Cardiac muscle cell (in vitro differentiated cells and primary cell): ENCODE results near the gene FOXRED1. TPM values are rescaled to one million over a fixed set of nuclear protein-coding genes. Genes with fewer than 3 reads are reported as not detected.

ENCODE experiments used
- DNase-seq, 2 donors: peaks; one replicate each; pipeline versions ENCODE4 v3.0.0 to v3.0.0-alpha.2; 2010 to 2017; ENCODE audit warnings: low read depth in 1 of 2, low spot score in 1 of 2
- H3K27ac ChIP-seq: fragments of 200-600 bp; sonication (generic); 2 replicates; pipeline ENCODE4 v1.5.1; 2016
- H3K27me3 ChIP-seq: fragments of 200-600 bp; sonication (generic); 2 replicates; pipeline ENCODE4 v1.6.0; 2016; ENCODE audit warnings: control low read depth
- H3K36me3 ChIP-seq: fragments of 200-600 bp; sonication (generic); 2 replicates; pipeline ENCODE4 v1.5.1; 2016; ENCODE audit warnings: control low read depth
- H3K4me1 ChIP-seq: fragments of 200-600 bp; sonication (generic); 2 replicates; pipeline ENCODE4 v1.8.1; 2017; ENCODE audit warnings: low read depth, mild to moderate bottlenecking, mixed run types
- H3K4me3 ChIP-seq: fragments of 200-600 bp; sonication (generic); 2 replicates; pipeline ENCODE4 v1.5.1; 2016; ENCODE audit warnings: mild to moderate bottlenecking
- H3K9me3 ChIP-seq: fragments of 200-600 bp; sonication (generic); 2 replicates; pipeline ENCODE4 v1.5.1; 2017; ENCODE audit warnings: low read depth, mild to moderate bottlenecking, control low read depth
- polyA plus RNA-seq: library from polyadenylated mRNA; unstranded; fragments of >200 nt; fragmentation: Nextera tagmentation; extraction: Ambion mirVana; gene quantifications from 2 replicates; pipeline ENCODE4 v1.2.1, GENCODE V29; 2016
- total RNA-seq: library from RNA; depleted of rRNA; stranded (reverse); fragments of >200 nt; gene quantifications from 2 replicates; pipeline ENCODE4 v1.2.3, GENCODE V29; 2016
- TF ChIP-seq, protein P1 (sequence below): IDR thresholded peaks from 2 replicates; pipeline ENCODE4 v1.5.1; 2012; ENCODE audit warnings: low read depth, mild to moderate bottlenecking, low read length

The FOXRED1 gene
- total and polyA plus RNA-seq, 2 experiments from 2014 or later: 38.5 to 68.5 TPM

DNA sequence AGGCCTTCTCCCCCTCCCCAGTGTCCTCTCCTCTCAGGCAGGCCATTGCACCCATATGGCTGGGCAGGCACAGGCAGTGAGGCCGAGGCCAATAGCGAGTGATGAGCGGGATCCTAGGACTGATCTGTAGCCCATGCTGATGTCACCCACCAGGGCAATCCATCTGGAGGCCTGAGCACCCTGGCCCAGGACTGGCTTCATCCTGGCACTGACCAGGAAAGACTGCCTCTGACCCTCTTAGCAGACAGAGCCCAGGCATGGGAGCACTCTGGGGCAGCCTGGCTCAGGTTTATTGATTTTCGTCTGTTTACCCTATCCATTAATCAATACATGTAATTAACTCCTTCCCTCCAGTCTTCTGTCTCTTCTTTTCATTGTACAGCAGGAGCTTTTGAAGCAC lies 8.8 kb downstream of the FOXRED1 start:
- H3K27me3 ChIP-seq: no peaks in the 10 kb centered on the region
- H3K27ac ChIP-seq: no peak overlapping the region
- TF ChIP-seq, protein P1, sequence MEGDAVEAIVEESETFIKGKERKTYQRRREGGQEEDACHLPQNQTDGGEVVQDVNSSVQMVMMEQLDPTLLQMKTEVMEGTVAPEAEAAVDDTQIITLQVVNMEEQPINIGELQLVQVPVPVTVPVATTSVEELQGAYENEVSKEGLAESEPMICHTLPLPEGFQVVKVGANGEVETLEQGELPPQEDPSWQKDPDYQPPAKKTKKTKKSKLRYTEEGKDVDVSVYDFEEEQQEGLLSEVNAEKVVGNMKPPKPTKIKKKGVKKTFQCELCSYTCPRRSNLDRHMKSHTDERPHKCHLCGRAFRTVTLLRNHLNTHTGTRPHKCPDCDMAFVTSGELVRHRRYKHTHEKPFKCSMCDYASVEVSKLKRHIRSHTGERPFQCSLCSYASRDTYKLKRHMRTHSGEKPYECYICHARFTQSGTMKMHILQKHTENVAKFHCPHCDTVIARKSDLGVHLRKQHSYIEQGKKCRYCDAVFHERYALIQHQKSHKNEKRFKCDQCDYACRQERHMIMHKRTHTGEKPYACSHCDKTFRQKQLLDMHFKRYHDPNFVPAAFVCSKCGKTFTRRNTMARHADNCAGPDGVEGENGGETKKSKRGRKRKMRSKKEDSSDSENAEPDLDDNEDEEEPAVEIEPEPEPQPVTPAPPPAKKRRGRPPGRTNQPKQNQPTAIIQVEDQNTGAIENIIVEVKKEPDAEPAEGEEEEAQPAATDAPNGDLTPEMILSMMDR: no peak
- H3K4me1 ChIP-seq: peaks cover 19% of the 10 kb centered on the region
- no peak for DNase-seq
- no peaks in the 10 kb centered on the region for H3K9me3 ChIP-seq
- no peak overlapping the region for H3K4me3 ChIP-seq
- H3K36me3 ChIP-seq: peaks cover 15% of the 10 kb centered on the region

DNA sequence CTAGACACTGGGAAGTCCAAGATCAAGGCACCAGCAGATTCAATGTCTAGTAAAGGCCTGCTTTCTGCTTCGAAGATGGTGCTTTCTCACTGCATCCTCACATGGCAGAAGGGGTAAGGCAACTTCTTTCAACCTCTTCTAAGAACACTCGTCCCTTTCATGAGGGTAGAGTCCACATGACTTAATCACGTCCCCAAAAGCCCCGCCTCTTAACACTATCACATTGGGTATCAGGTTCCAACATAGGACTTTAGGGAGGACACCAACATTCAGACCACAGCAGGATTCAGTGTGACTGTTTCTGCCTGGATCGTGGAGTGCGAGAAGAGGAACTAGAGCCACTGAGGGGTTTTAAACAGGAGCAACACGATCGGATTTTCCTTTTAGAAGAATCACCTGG lies 10.2 kb downstream of the FOXRED1 start:
- Histone ChIP-seq H3K27ac (no peak overlapping the region), H3K4me1 (peaks cover 19% of the 10 kb centered on the region), H3K27me3 (no peaks in the 10 kb centered on the region), H3K4me3 (no peak overlapping the region), H3K36me3 (peaks cover 8% of the 10 kb centered on the region), H3K9me3 (no peaks in the 10 kb centered on the region)
- TF ChIP-seq, protein P1: no peak
- DNase-seq: no peak

DNA sequence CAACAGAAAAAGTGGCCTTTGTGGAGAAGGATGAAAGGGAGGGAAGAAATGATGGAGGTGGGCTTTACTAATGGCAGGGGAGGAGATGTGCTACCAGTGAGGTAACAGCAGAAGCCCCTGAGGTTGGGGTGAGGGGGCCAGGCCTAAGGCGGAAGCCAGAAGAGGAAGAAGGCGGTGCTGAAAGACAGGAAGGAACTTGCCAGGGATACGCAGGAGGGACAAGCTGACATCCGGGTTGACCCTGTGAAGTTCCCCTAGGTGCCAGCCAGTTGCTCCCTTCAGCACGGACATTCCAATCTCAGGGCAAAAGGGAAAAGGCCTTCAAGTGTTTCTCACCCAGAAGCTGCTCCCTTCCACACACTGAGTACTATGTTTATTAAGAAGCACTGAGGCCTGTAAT lies 11.6 kb downstream of the FOXRED1 start:
- Histone ChIP-seq H3K36me3 (peaks cover 5% of the 10 kb centered on the region), H3K27ac (peak overlapping the region; percentile 68)

DNA sequence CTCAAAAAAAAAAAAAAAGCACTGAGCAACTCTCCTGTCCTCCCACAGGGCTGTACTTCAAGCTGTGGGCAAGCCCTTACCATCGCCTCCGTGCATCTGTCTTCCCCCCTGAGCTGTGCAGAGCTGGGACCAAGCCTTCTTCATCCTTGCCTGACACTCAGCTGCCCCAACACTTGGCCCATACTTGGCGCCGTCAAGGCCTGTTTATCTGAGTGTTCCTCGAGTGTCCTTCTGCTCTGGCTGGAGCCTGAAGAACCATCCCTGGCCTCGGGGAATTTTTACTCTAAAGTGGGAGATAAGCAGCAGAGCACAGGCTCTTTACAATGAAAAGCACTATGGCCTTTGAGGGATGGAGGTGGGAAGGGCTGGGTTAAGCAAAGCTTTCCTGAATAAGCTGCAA lies 12.3 kb downstream of the FOXRED1 start:
- H3K9me3 ChIP-seq: no peaks in the 10 kb centered on the region
- H3K36me3 ChIP-seq: peaks cover 5% of the 10 kb centered on the region
- H3K27me3 ChIP-seq: no peaks in the 10 kb centered on the region
- H3K4me3 ChIP-seq: no peak overlapping the region
- TF ChIP-seq, protein P1: no peak
- H3K4me1 ChIP-seq: peaks cover 19% of the 10 kb centered on the region
- DNase-seq: peak in 1 of 2 donors; percentile 64
- H3K27ac ChIP-seq: peak overlapping the region; percentile 68

More for the DNA sequence above, 11.6 kb downstream of the FOXRED1 start:
- Histone ChIP-seq H3K4me1 (peaks cover 19% of the 10 kb centered on the region), H3K9me3 (no peaks in the 10 kb centered on the region), H3K27me3 (no peaks in the 10 kb centered on the region), H3K4me3 (no peak overlapping the region)
- TF ChIP-seq, protein P1: no peak
- no peak for DNase-seq

DNA sequence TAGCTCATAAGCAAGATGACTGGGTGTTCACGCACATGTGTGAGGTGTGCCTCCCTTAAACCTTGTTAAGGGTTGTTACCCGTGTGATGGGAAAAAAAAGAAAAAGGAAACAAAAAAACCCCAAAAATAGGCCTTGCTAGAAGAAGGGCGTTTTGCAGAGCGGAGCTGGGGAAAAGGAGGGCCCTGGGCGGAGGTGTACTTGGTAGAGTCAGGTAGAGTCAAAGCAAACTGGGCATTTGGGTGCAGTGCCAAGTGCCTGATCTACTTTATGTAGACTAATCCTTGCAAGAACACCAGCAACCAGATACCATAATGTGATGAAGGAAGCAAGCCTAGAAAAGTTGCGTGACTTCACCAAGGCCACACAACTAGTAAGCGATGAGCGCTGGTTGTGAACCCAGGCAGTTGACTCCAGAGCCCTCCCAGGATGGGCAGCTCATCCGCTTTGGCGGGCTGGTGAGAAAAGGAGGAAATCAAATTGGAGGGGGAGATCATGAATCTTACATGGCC lies 12.8 kb downstream of the FOXRED1 start:
- no peaks in the 10 kb centered on the region for H3K9me3 ChIP-seq
- H3K27ac ChIP-seq: peak overlapping the region; percentile 68
- TF ChIP-seq, protein P1: no peak
- H3K4me3 ChIP-seq: no peak overlapping the region
- peaks cover 19% of the 10 kb centered on the region for H3K4me1 ChIP-seq
- H3K36me3 ChIP-seq: peaks cover 5% of the 10 kb centered on the region
- H3K27me3 ChIP-seq: no peaks in the 10 kb centered on the region
- DNase-seq: no peak
